Heart right ventricle (tissue), 16 donors: ENCODE measurements around the gene SSR3. TPM values are rescaled to one million over a fixed set of nuclear protein-coding genes. Genes with fewer than 3 reads are reported as not detected.

Experiments used
- ATAC-seq, 8 donors: fragments of 200-7000 bp; cut with Tn5 transposase; one replicate each; pipeline ENCODE4 v1.9.1; 2020; ENCODE audit warnings: mild to moderate bottlenecking in 8 of 8, moderate library complexity in 8 of 8, moderate number of reproducible peaks in 1 of 8
- DNase-seq, 2 donors: peaks; one replicate each; pipeline ENCODE4 v3.0.0-alpha.2; 2020
- H3K27ac ChIP-seq, 10 donors: fragments of 200-600 bp; sonication (generic) in 2 of 10; one replicate each; pipeline versions ENCODE4 v1.5.0 to v1.8.0; 2020 to 2022; ENCODE audit warnings: mild to moderate bottlenecking in 3 of 10
- H3K27me3 ChIP-seq, 7 donors: fragments of 200-600 bp; one replicate each; pipeline ENCODE4 v1.8.0; 2021 to 2022; ENCODE audit warnings: mild to moderate bottlenecking in 2 of 7
- H3K36me3 ChIP-seq, 9 donors: fragments of 200-600 bp; sonication (generic) in 1 of 9; one replicate each; pipeline versions ENCODE4 v1.5.0 to v1.8.0; 2020 to 2022; ENCODE audit warnings: mild to moderate bottlenecking in 2 of 9
- H3K4me1 ChIP-seq, 9 donors: fragments of 200-600 bp; sonication (generic) in 1 of 9; one replicate each; pipeline versions ENCODE4 v1.5.0 to v1.8.0; 2020 to 2022; ENCODE audit warnings: mild to moderate bottlenecking in 4 of 9
- H3K4me3 ChIP-seq, 10 donors: fragments of 200-600 bp; sonication (generic) in 2 of 10; one replicate each; pipeline versions ENCODE4 v1.5.0 to v1.8.0; 2020 to 2022; ENCODE audit warnings: mild to moderate bottlenecking in 7 of 10, moderate library complexity in 2 of 10
- H3K9me3 ChIP-seq, 11 donors: fragments of 200-600 bp in 10 of 11; sonication (generic) in 2 of 11; one replicate each; pipeline versions ENCODE4 v1.5.0 to v1.8.0; 2013 to 2022; ENCODE audit warnings: mild to moderate bottlenecking in 2 of 11, control low read depth in 1 of 11, moderate library complexity in 1 of 11
- CTCF ChIP-seq, 9 donors: fragments of 200-600 bp; sonication (generic) in 2 of 9; IDR thresholded peaks; one replicate each; pipeline versions ENCODE4 v1.5.0 to v1.8.0; 2021 to 2022; ENCODE audit warnings: antibody characterized with exemption in 9 of 9, mild to moderate bottlenecking in 5 of 9, moderate library complexity in 1 of 9
- WGBS, 2 donors: extraction: QIAGEN DNeasy Blood & Tissue Kit; methylation state at CpG; one replicate each; pipeline ENCODE4 v1.1.7; 2013; ENCODE audit warnings: inconsistent platforms in 1 of 2; 5-methylcytosine and 5-hydroxymethylcytosine counted together
- intact Hi-C, 10 donors: fragments of 100-400 bp; cut with DNase I; formaldehyde crosslinking; loops; one replicate each; pipeline versions ENCODE4 v1.11.1 to v1.14.2; 2022
- polyA plus RNA-seq, 2 donors: library from polyadenylated mRNA; stranded (reverse); fragments of 200-250 nt; gene quantifications; one replicate each; pipeline ENCODE4 v1.2.3, GENCODE V29; 2013
- total RNA-seq, 10 donors: library from RNA; stranded (reverse); fragmentation: NEBNext Ultra II Directional in 3 of 10; extraction: Animal tissue kit (Norgen Biotek cat#: 25700) in 3 of 10; gene quantifications; one replicate each; pipeline versions ENCODE4 v1.2.1 to v1.2.4, GENCODE V29; 2021 to 2023
- donor health status: Arrhythmogenic right ventricular cardiomyopathy.
- donor health status: ischemic (EF 13 %, LVEDD 7.1; RV severe dilation, severe dysfunction).
- donor health status: healthy with polysubstance abuse.
- donor health status: DM: no; HTN: yes; CAD: no.
- donor health status: DM: no; HTN: no; CAD: no.
- donor health status: ischemic (EF 25% LVEDD 6.9; RV normal size, moderate dysfunction).
- donor health status: ischemic (EF 25% LVEDD 5.7; RV mildly dilated, moderate dysfunction).
- donor health status: healthy.
- donor health status: DM: yes; HTN: yes; CAD: no.
- donor health status: Ischemic cardiomyopathy.
- donor health status: ischemic (EF 35%, LVEDD 5.7; RV mildly dilated, moderate dysfunction).
- donor health status: nonischemic (EF 11% LVEDD 7.7; RV severe dilation, severe dysfunction).
- donor health status: DM: yes; HTN: yes; CAD: no.
- donor health status: PGD.
- donor health status: ischemic (EF 29% LVEDD 5.4; RV normal size, mild dysfunction).
- donor health status: nonischemic (EF 23%, LVEDD 6.1; RV moderate dilation, normal function).

The SSR3 gene
- total and polyA plus RNA-seq, 12 donors, result 75.8 to 602 (median 216) TPM

- Histone ChIP-seq H3K27me3 (no peaks in the 10 kb centered on the region), H3K36me3 (no peaks in the 10 kb centered on the region), H3K4me3 (no peak overlapping the region), H3K4me1 (peaks cover 0 to 40% (median 13%) of the 10 kb centered on the region in 9 donors), H3K9me3 (peaks cover 0 to 5% (median 0%) of the 10 kb centered on the region in 11 donors), H3K27ac (peak overlapping the region in 6 of 10 donors; percentile 16 to 69 (median 38))
- ATAC-seq (peak in 5 of 8 donors; percentile 26 to 95 (median 67)), DNase-seq (no peak)
- TF ChIP-seq CTCF (IDR thresholded peaks at IDR 0.05), result no peak
- intact Hi-C loops, result no loop called here
- WGBS, 2 donors, result 55 to 59% methylated on average over 5 of the region's 5 CpGs
Observed at GRCh38 chr3:156586905-156587759, 32.2 kb upstream of the SSR3 start.

- ATAC-seq (no peak), DNase-seq (no peak)
- no peak for TF ChIP-seq CTCF (IDR thresholded peaks at IDR 0.05)
- Histone ChIP-seq H3K27ac (no peak overlapping the region), H3K36me3 (no peaks in the 10 kb centered on the region), H3K9me3 (no peaks in the 10 kb centered on the region), H3K4me3 (no peak overlapping the region), H3K27me3 (no peaks in the 10 kb centered on the region), H3K4me1 (peaks cover 0 to 50% (median 13%) of the 10 kb centered on the region in 9 donors)
- intact Hi-C loops, result no loop called here
Observed at GRCh38 chr3:156583469-156583868, 28.6 kb upstream of the SSR3 start.

GRCh38 chr3:156582532-156583183 is 27.7 kb upstream of the SSR3 start:
- Histone ChIP-seq H3K27ac (no peak overlapping the region), H3K4me1 (peaks cover 0 to 48% (median 11%) of the 10 kb centered on the region in 9 donors), H3K36me3 (no peaks in the 10 kb centered on the region), H3K27me3 (no peaks in the 10 kb centered on the region), H3K9me3 (no peaks in the 10 kb centered on the region), H3K4me3 (no peak overlapping the region)
- intact Hi-C loops, result no loop called here
- no peak for TF ChIP-seq CTCF (IDR thresholded peaks at IDR 0.05)
- 88 to 91% methylated on average over 4 of the region's 4 CpGs for WGBS, 2 donors
- no peak for ATAC-seq
- DNase-seq, result no peak

- Histone ChIP-seq H3K4me1 (peaks cover 0 to 47% (median 4%) of the 10 kb centered on the region in 9 donors), H3K36me3 (no peaks in the 10 kb centered on the region), H3K4me3 (no peak overlapping the region), H3K9me3 (no peaks in the 10 kb centered on the region), H3K27ac (no peak overlapping the region), H3K27me3 (no peaks in the 10 kb centered on the region)
- ATAC-seq (no peak), DNase-seq (no peak)
- TF ChIP-seq CTCF (IDR thresholded peaks at IDR 0.05), result no peak
- intact Hi-C loops, result no loop called here
Observed at GRCh38 chr3:156581954-156582353, 27.0 kb upstream of the SSR3 start.
